Stimulated activated CD8-positive, alpha-beta memory T cell treated with anti-CD3 and anti-CD28 coated beads, Interleukin-4, amount 100 ng/mL, for 24 hours (primary cell): ENCODE results near the gene SUCLG2.
A peak's percentile ranks its signal among the peaks of the same experiment; 100 is the strongest.

Experiments
- DNase-seq: peaks from one replicate; pipeline ENCODE4 v3.0.0-alpha.2; 2020; ENCODE audit warnings: low read depth

The SUCLG2 gene, protein sequence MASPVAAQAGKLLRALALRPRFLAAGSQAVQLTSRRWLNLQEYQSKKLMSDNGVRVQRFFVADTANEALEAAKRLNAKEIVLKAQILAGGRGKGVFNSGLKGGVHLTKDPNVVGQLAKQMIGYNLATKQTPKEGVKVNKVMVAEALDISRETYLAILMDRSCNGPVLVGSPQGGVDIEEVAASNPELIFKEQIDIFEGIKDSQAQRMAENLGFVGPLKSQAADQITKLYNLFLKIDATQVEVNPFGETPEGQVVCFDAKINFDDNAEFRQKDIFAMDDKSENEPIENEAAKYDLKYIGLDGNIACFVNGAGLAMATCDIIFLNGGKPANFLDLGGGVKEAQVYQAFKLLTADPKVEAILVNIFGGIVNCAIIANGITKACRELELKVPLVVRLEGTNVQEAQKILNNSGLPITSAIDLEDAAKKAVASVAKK

DNA sequence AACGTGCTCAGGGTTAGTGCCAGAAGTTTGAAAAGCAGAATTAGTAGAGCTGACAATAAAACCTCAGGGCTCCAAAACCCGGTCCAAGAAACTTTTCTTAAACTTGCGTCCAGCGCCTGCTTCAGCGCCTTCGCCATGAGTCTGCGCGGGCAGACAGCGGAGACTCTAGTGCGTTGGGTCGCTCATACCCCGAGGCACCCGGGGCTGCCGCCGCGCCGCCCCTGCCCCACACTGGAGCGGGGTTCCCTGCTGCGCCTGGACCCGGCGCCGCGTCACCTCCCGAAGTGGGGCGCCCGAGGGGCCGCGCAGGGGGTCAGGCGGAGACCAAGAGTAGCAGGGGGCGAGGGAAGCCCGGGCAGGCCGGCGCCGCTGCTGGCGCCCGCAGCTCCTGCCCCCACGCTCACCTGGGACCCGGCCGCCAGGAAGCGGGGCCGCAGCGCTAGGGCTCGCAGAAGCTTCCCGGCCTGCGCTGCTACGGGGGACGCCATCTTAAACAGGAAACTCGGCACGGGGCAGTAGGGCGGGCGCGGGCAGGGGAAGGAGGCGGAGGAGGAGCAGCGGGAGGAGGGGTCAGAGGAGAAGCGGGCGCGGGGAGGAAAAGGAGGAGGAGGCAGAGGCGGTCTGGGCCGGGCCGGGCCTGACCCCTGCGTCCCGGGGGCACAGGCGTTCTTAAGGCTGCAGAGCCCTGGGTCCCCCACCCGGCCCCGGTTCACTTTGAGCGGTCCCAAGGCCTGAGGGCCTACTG lies at the start of gene SUCLG2:
SUCLG2 (minus strand) TSS at position 514 of the 745 bp plus-strand sequence; CDS start at position 488, 26 bp downstream.
- DNase-seq, result peak; percentile 76

DNA sequence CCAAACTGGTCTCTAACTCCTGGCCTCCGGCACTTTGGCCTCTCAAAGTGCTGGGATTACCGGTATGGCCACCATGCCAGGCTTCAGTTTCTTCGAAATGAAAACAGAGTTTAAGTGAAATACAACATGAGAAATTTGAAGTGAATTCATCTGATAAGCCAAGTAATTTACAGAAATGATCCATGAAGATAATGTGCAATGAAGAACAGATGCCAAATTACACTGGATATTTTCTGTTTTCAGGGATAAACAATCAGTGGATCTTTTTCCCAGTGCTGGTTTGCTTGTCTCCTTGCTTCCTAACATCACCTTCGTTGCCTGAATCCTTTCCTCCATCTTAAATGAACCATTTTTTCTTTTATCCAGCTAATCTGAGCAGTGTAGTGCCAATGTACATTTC lies 46.2 kb upstream of the SUCLG2 start:
- no peak for DNase-seq

DNA sequence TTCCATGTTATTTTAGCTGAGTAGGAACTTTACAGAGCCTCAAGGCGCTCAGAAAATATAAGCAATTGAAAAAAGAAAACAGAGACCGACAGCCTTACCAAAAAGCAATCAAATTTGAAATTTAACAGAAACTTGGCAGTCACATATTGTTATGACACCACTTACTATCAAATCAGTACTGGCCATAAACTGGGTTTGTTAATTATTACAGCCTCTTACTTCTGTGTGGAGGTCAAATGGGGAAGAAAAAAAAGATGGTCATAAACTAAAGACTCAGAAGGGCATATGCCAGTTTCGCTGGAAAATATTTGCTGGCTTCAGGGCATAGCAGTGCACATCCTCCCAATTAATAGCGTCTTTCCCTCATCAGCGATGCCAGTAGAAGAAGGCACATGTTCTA lies 45.5 kb upstream of the SUCLG2 start:
- DNase-seq, result no peak

DNA sequence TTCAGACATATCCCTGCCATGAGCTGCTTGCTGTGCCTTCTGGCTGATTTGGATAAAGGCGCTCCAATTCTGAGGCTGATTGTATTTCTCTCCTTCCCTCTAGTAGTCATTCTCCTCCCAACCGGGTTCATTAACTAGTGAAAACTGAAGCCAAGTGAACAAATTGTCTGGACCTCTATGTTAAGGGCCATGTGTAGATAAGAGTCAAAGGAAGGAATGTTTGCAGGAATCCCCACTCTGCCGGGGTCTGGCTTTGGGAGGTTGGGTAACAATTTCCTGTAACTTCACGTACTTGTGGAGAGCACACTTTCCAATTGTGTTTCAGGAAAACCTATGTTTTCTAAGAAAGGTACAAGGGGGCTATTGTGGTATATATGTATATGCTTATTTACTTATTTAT lies 38.2 kb upstream of the SUCLG2 start:
- DNase-seq, result no peak

DNA sequence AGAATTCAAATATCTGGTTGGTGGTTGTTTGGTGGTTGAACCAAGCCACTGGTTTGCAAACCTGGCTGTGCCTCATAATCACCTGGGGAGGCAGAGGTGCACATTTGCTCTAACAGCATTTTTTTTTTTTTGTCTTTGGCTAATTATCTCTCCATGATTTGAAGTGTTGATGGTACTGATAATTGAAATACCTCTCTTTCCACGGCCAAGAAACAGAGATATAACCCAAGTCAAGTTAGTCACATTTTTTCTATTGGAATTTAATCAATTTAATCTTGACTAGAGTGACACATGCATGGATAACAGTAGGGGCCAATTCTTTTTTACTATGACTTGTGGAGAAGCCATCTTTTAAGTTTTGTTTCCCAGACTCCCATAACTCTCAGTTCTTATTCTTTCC lies 37.5 kb upstream of the SUCLG2 start:
- no peak for DNase-seq

DNA sequence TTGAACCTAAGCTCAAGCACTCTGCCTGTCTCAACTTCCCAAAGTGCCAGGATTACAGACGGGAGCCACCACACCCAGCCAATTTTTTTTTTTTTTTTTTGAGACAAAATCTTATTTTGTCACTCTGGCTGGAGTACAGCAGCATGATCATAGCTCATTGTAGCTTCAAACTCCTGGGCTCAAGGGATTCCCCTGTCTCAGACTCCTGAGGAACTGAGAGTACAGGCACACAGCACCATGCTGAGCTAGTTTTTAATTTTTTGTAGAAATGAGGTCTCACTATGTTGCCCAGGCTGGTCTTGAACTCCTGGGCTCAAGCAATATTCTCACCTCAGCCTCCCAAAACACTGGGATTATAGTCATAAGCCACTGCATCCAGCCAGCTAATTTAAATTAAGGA lies 36.8 kb upstream of the SUCLG2 start:
- DNase-seq, result no peak

DNA sequence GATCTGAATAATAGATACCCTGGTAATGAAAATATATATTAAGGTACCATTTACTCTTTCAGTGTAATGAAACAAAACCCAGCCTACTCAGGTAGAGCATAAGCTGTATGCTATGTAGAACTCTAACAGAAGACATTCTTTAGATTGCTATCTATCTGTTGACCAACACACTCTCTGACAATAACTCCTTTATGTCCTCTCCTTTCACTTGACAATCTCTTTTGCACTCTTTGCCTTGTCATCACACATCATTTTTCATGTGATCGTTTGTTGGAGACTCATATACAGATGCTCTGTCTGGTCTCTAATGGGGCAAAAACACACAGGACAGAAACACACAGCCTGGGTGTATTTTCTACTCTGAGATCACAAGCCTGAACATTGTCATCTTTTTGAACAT lies 35.4 kb upstream of the SUCLG2 start:
- no peak for DNase-seq

DNA sequence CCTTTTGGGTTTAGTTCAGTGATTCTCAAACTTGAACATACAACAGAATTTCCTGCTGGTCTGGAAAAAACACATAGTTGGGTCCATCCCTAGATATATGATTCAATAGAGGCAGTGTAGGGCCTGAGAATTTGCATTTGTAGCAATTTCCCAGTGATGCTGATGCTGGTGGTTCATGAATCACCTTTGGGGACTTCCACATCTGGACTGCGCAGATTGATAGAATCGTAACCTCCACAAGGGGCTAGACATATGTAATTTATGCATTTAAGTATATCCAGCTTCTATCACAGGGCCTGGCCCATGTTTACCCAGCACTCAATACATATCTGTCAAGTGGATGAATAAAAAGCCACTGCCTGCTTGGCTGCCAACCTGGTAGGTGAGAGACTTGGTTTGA lies 33.8 kb upstream of the SUCLG2 start:
- no peak for DNase-seq

DNA sequence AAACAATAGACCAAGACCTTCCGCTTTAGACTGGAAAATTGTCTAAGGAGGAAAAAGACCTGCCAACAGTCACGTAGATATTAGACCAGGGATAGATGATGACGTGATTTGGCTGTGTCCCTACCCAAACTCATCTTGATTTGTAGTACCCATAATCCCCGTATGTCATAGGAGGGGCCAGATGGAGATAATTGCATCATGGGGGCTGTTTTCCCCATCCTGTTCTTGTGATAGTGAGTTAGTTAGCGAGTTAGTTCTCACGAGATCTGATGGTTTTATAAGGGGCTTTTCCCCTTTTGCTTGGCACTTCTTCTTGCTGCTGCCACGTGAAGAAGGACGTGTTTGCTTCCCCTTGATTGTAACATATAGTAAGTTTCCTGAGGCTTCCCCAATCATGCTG lies 31.7 kb upstream of the SUCLG2 start:
- DNase-seq, result no peak

DNA sequence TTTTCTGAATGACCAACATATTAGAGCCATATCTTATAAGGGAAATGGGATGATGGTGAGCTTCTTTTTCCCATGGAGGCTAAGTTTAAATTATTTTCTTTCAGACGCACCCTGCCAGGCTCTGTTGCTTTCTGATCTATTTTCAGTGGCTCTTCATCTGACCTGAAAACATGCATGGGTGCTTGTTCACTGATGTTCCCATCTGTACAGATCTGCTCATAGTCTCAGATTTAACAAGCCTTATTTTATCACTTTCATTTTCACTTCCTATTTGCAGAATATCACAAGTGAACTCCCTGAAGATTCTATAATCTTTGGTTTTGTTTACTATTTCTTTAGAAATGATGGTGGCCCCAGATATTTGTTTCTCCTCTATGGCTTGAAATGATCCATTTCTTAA lies 31.1 kb upstream of the SUCLG2 start:
- no peak for DNase-seq

DNA sequence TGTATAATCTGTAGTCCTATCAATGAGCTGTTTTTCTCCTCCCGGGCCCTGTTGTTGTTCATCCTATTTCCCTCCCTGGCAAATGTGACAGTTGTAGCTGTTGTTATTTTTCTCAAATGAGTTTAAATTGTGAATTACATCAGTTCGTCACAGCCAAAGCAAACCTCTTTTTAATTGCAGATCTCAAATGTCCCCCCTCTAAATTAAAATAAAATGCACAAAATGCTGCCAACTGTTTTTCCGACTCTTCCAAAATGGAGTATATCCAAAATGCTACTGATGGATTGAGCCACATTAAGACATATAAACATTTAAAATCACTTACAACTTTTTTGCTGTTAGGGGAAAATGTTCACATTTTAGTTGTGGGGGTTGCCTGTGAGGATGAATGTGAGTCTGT lies 29.8 kb upstream of the SUCLG2 start:
- DNase-seq, result no peak

DNA sequence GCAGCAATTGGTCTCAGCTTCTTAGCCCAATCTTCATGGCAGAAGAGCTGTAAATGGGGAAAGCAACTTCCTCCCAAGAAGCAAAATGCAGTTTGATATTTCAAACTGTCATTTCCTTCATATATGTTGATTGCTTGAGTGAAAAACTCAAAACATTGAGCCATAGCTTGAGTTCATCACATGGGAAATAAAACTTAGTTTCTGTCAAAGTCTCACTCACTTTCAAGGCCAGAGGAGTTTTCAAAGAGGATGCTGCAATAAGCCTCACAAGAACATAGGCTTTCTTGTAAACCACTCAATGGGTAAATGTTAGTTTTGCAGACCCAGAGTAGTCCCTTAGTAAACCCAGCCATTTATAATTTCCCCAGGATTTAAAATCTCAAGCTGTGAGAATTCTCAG lies 29.1 kb upstream of the SUCLG2 start:
- DNase-seq, result no peak

DNA sequence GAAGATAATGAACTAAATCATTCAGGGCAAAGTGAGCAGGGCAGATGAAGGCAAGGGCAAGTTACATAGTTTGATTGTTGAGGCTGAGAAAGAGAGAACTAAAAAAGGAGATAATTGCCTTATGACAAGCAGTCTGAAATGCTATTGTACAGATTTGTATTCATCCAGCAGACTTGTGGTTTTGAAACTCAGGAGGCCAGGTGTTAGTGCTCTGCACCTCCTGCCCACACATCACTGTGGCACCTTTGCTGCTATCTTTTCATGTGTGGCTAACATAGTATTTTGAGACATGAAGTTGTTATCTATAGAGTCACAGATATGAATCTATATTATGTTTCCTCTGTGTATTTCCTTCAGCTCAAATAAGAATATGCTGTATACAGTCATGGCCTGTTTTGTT lies 24.3 kb upstream of the SUCLG2 start:
- DNase-seq, result no peak

DNA sequence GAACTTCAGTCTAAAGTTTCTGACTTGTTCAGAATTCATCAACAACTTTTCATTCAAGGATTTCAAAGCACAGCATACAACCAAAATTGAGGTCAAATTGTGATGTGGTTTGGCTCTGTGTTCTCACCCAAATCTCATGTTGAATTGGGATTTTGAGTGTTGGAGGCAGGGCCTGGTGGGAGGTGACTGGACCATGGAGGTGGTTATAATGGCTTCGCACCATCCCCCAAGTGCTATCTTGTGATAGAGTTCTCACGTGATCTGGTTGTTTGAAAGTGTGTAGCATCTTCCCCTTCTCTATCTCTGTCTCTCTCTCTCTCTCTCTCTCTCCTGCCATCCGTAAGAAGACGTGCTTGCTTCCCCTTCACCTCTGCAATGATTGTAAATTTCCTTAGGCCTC lies 19.6 kb upstream of the SUCLG2 start:
- DNase-seq, result no peak

DNA sequence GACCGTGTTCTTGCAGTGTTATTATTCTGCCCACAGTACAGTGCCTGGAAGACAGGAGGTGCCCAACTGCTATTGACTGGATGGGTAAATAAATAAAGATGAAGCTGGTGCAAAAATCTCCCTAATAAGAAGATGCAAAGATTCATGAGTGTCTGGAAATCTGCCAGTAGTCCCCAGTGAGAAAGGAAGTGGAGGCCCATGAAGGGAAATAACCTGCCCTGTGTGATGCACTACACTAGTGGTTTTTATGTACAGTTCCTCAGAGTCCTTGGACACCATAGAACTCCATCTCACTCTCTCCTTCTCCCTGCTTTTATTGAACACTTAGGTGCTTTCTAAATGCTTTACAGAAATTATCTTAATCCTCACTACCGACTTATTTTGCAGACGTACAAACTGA lies 8.3 kb upstream of the SUCLG2 start:
- DNase-seq, result no peak

DNA sequence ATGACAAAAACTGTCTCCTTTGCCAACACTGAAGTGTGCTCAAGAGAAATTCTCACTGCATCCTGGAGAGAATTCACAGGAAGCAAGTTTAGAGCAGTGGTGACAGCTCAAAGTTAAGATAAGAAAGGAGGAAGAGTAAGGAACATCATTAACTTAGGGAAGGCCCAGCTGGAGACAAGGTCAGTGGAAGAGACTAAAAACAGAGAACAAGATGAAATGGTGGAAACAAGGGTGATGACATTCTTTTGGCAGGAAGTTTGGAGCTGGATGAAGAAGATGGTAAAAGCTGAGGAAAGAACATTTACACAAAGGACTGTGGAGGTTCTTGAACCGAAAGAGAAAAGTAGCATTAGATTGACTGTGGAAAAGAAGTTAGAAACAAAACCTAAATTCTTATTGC lies 6.7 kb upstream of the SUCLG2 start:
- no peak for DNase-seq

DNA sequence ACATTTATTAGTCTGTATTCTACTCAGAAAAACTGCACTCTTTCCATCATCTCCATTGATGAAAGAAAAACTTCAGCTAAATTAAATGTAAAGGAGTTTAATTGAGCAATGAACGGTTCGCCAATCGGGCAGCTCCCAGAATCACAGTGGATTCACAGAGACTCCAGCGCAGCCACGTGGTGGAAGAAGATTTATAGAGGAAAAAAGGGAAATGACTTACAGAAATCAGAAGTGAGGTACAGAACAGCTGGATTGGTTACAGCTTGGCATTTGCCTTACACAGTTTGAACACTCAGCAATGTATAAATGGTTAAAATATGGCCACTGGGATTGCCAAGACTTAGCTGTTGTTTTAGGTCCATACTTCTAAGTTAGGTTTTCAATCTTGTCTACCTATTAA lies 2.8 kb upstream of the SUCLG2 start:
- DNase-seq, result no peak

DNA sequence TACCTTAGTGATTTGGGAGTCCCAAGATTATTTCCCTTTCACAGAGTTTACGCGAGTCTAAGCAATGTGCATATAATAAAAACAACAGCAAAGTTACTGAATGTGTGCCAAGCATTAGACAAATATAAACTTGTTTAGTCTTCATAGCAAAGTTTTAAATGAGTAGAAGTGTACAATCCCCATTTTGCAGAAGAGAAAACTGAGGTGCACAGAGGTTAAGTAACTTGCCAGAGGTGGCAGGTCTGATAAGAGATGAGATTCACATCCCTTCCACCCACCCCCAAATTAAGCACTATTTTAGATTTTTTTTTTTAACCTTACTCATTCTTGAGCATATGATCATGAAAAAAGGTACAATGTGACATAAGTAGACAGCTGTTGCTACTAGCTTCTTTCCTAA lies 2.2 kb upstream of the SUCLG2 start:
- no peak for DNase-seq

DNA sequence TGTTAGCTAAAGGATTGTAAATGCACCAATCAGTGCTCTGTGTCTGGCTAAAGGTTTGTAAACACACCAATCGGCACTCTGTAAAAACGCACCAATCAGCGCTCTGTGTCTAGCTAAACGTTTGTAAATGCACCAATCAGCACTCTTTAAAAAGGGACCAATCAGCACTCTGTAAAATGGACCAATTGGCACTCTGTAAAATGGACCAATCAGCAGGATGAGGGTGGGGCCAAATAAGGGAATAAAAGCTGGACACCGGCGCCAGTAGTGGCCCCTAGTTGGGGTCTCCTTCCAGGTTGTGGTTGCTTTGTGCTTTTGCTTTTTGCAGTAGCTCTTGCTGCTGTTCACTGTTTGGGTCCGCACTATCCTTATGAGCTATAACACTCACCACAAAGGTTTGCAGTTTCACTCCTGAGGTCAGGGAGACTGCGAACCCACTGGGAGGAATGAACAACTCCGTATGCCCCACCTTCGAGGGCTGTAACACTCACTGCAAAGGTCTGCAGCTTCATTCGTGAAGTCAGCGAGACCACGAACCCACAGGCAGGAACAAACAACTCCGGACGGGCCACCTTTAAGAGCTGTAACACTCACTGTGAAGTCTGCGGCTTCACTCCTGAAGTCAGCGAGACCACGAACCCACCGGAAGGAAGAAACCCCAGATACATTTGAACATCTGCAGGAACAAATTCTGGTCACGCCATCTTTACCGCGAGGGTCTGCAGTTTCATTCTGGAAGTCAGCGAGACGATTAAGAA lies 1.1 kb upstream of the SUCLG2 start:
- DNase-seq, result peak; percentile 69

DNA sequence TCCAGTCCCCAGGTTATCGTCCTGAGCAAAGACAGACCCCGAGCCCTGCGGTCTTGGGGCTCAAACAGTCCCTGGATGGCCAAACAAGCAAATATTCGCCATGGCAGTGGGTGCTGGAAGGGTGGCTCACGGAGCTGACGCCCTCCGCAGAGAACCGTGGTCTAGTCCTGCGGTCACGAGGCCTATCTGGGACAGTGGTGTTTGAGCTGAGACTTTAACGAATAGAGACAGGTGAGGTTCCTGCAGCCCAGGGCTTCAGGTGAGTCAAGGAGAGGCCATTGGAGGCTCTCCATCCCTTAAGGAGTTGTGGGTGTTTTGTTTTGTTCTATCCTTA lies 399 bp upstream of the SUCLG2 start:
- no peak for DNase-seq

DNA sequence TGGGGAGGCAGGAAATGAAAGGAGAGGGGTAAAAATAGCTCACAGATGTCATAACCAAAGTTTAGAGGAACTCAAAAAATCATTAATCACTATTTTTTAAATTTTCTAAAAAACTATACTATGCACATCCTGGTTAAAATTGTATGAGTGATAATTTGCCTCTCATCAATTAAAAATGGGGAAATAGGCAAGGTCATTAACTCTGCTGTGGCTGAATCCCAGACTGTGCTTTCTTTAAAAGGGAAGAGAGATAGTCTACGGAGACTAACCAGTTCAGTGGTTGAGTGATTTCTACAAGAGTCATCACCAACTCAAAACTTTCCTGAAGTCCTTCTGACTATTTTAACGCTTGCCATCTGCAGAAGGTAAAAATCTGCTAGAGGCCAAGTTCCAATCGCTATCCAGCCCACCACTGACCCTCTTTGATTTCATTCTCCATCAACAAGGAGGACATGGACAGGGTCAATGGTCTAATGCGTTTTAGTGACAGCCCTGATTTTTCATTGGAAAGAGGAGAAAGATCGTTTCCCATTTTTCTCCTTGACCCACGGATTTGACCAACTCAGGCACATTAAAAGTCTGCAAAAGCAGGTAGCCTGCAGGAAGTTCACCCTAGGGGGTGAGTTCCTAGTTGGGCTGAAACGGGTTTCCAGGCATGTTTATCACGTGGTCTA lies 850 bp downstream of the SUCLG2 start:
- no peak for DNase-seq

DNA sequence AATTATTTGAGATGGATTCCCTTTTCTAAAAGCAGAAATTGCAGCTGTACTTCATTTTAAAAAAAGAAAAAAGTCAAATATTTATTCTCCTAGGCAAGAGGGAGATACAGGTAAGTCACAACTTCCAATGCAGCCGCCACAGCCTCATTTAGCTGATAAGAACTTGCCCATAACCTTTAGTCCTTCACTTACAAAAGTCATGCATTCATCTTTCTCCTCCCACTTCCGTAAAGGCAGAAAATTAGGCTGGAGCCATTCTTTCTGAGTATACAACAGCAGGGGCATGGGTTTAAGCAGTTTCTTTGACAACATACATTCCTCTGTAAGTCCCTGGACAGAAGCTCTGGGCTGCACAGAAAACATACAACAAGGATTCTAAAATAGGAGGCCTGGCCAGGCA lies 4.3 kb downstream of the SUCLG2 start:
- DNase-seq, result no peak

DNA sequence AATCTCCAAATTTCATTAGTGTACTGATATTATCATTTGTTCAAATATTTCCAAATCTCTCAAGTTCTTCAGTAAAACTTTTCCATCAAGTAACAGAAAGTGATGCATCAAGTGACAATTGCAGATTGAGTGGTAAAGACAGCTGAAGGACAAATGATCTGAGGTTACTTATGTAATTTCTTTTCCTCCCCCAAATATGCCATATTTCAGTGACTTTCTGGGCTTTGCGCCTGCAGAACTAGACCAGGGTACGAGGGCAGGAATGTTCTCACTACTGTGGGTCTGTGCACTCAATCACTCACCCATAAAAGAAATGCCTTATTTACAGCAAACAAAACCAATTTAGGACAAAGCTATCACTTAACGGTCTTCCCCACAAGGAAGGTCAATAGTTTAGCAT lies 4.7 kb downstream of the SUCLG2 start:
- no peak for DNase-seq
